K562 (cell line): Measurements from ENCODE around the gene RUNX3. TPM values are rescaled to one million over a fixed set of nuclear protein-coding genes. Genes with fewer than 3 reads are reported as not detected.

Source experiments
- CTBP1 ChIP-seq: fragments of 450-650 bp; IDR thresholded peaks from 2 replicates; pipeline ENCODE4 v1.6.1; 2016; ENCODE audit warnings: borderline replicate concordance
- ELK3 ChIP-seq: fragments of 450-650 bp; formaldehyde crosslinking; IDR thresholded peaks from 2 replicates; pipeline ENCODE4 v1.4.0; 2020; ENCODE audit warnings: mild to moderate bottlenecking
- FOXP4 ChIP-seq: sonication (generic); formaldehyde crosslinking; IDR thresholded peaks from 2 replicates; pipeline ENCODE4 v1.8.0; 2022; ENCODE audit warnings: mild to moderate bottlenecking, missing genetic modification reagents, borderline replicate concordance
- KDM1A ChIP-seq, 2 experiments: fragments of 450-650 bp; IDR thresholded peaks; 2 replicates each; pipeline ENCODE4 v1.6.1; 2016; ENCODE audit warnings: mild to moderate bottlenecking in 2 of 2
- NCOA4 ChIP-seq: fragments of 450-650 bp; IDR thresholded peaks from 2 replicates; pipeline ENCODE4 v1.6.1; 2018; ENCODE audit warnings: mild to moderate bottlenecking; ENCODE audit not compliant: partially characterized antibody
- NFE2 ChIP-seq: IDR thresholded peaks from 2 replicates; pipeline ENCODE4 v1.6.1; 2014; ENCODE audit warnings: antibody characterized with exemption, low read depth
- PTBP1 ChIP-seq: fragments of 200-400 bp; formaldehyde crosslinking; IDR thresholded peaks from 2 replicates; pipeline ENCODE4 v1.6.1; 2017; ENCODE audit warnings: low read depth, low read length
- SMARCA5 ChIP-seq: fragments of 450-650 bp; IDR thresholded peaks from 2 replicates; pipeline ENCODE4 v1.6.1; 2016
- SOX6 ChIP-seq: fragments of 450-650 bp; IDR thresholded peaks from 2 replicates; pipeline ENCODE4 v1.6.1; 2014; ENCODE audit warnings: mild to moderate bottlenecking
- ZNF124 ChIP-seq: sonication (generic); formaldehyde crosslinking; IDR thresholded peaks from 2 replicates; pipeline ENCODE4 v1.8.1; 2022; ENCODE audit warnings: missing genetic modification reagents
- ZNF133 ChIP-seq: fragments of 250-450 bp; sonication (Bioruptor Pico); IDR thresholded peaks from 2 replicates; pipeline ENCODE4 v1.4.0; 2020; ENCODE audit warnings: mild to moderate bottlenecking
- ZNF263 ChIP-seq: sonication (generic); formaldehyde crosslinking; IDR thresholded peaks from 2 replicates; pipeline ENCODE4 v1.8.0; 2022; ENCODE audit warnings: mild to moderate bottlenecking, missing genetic modification reagents, borderline replicate concordance
- polyA plus RNA-seq, 8 experiments: library from polyadenylated mRNA; depleted of rRNA in 4 of 8; stranded (reverse) in 5 of 8; unstranded in 3 of 8; fragments of >200 nt; fragmentation: Nextera tagmentation in 2 of 8; fragmentation: Illumina TruSeq in 1 of 8; extraction: Ambion mirVana in 2 of 8; extraction: Trizol in 1 of 8; gene quantifications; 2 replicates each; pipeline versions ENCODE4 v1.2.1 to v1.2.3, GENCODE V29; 2011 to 2014; ENCODE audit warnings: inconsistent platforms in 1 of 8, missing spikeins in 1 of 8
- total RNA-seq, 7 experiments: library from RNA; depleted of rRNA in 6 of 7; stranded (reverse); fragments of >200 nt in 6 of 7; fragmentation: Illumina TruSeq in 2 of 7; extraction: Trizol in 2 of 7; gene quantifications; 2 replicates each; pipeline versions ENCODE4 v1.2.1 to v1.2.3, GENCODE V29; 2011 to 2021; ENCODE audit warnings: low replicate concordance in 1 of 7
- TF ChIP-seq, protein P1 (sequence below): fragments of 250-450 bp; sonication (Bioruptor Pico); IDR thresholded peaks from 2 replicates; pipeline ENCODE4 v1.4.0; 2020
- TF ChIP-seq, protein P2 (sequence below), 2 experiments: fragments of 450-650 bp; conservative IDR thresholded peaks; 2 replicates each; pipeline ENCODE4 v1.6.1; 2017; ENCODE audit warnings: mild to moderate bottlenecking in 2 of 2, moderate library complexity in 2 of 2

The RUNX3 gene
- total and polyA plus RNA-seq, 9 of the 15 experiments (the other 6 are each of a cell fraction or from before 2014, with no cell fraction given) = 0.01 to 0.64 (median 0.09) TPM

DNA sequence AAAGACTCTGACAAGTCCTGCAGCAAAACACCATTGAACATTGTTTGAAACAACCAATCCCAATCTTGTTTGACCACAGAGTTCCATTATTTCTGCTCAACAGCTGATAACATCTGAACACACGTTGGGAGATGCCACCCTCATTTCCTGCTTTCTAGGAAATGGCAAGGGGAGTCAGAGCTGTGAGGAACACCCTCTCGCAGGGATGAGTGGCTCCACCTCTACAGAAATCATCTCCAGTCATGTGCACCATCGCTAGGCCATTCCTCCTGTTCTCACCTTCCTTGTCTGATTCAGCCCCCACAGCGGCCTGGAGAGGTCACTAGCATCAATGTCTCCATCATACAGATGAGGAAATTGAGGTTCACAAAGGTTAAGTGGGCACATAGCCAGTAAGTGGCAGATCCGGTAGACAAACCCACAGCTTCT, 22.4 kb upstream of the RUNX3 start (continued):
- TF ChIP-seq, protein P1, sequence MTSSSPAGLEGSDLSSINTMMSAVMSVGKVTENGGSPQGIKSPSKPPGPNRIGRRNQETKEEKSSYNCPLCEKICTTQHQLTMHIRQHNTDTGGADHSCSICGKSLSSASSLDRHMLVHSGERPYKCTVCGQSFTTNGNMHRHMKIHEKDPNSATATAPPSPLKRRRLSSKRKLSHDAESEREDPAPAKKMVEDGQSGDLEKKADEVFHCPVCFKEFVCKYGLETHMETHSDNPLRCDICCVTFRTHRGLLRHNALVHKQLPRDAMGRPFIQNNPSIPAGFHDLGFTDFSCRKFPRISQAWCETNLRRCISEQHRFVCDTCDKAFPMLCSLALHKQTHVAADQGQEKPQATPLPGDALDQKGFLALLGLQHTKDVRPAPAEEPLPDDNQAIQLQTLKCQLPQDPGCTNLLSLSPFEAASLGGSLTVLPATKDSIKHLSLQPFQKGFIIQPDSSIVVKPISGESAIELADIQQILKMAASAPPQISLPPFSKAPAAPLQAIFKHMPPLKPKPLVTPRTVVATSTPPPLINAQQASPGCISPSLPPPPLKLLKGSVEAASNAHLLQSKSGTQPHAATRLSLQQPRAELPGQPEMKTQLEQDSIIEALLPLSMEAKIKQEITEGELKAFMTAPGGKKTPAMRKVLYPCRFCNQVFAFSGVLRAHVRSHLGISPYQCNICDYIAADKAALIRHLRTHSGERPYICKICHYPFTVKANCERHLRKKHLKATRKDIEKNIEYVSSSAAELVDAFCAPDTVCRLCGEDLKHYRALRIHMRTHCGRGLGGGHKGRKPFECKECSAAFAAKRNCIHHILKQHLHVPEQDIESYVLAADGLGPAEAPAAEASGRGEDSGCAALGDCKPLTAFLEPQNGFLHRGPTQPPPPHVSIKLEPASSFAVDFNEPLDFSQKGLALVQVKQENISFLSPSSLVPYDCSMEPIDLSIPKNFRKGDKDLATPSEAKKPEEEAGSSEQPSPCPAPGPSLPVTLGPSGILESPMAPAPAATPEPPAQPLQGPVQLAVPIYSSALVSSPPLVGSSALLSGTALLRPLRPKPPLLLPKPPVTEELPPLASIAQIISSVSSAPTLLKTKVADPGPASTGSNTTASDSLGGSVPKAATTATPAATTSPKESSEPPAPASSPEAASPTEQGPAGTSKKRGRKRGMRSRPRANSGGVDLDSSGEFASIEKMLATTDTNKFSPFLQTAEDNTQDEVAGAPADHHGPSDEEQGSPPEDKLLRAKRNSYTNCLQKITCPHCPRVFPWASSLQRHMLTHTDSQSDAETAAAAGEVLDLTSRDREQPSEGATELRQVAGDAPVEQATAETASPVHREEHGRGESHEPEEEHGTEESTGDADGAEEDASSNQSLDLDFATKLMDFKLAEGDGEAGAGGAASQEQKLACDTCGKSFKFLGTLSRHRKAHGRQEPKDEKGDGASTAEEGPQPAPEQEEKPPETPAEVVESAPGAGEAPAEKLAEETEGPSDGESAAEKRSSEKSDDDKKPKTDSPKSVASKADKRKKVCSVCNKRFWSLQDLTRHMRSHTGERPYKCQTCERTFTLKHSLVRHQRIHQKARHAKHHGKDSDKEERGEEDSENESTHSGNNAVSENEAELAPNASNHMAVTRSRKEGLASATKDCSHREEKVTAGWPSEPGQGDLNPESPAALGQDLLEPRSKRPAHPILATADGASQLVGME (CRISPR knock-in tag) = 0 out of 2 replicates have a peak, but pooled peaks have one; percentile 14
- TF ChIP-seq PTBP1 = 0 out of 2 replicates have a peak, but pooled peaks have one; percentile 37
- TF ChIP-seq SOX6 = peak; percentile 97
- TF ChIP-seq ZNF133 (CRISPR knock-in tag) = no peak
- TF ChIP-seq FOXP4 (CRISPR knock-in tag) = no peak
- TF ChIP-seq ZNF124 (CRISPR knock-in tag) = no peak
- peak; percentile 51; the same call in 1 of the 2 replicates for TF ChIP-seq SMARCA5
- 0 out of 4 replicates have a peak, but pooled peaks of 1 of the 2 experiments have one; percentile 29 for TF ChIP-seq KDM1A (IDR thresholded peaks at IDR 0.05)
- no peak for TF ChIP-seq ZNF263
- no peak for TF ChIP-seq NFE2
- TF ChIP-seq CTBP1 = peak; percentile 92
- no peak for TF ChIP-seq ELK3 (CRISPR knock-in tag)
- TF ChIP-seq NCOA4 = no peak
- TF ChIP-seq, protein P2, sequence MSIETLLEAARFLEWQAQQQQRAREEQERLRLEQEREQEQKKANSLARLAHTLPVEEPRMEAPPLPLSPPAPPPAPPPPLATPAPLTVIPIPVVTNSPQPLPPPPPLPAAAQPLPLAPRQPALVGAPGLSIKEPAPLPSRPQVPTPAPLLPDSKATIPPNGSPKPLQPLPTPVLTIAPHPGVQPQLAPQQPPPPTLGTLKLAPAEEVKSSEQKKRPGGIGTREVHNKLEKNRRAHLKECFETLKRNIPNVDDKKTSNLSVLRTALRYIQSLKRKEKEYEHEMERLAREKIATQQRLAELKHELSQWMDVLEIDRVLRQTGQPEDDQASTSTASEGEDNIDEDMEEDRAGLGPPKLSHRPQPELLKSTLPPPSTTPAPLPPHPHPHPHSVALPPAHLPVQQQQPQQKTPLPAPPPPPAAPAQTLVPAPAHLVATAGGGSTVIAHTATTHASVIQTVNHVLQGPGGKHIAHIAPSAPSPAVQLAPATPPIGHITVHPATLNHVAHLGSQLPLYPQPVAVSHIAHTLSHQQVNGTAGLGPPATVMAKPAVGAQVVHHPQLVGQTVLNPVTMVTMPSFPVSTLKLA (conservative IDR thresholded peaks at IDR 0.05) = 0 out of 4 replicates have a peak, but pooled peaks of 1 of the 2 experiments have one; percentile 16
